GM21381 (cell line): Measurements from ENCODE around the gene ERMAP.
"Not testable (repeated sequence)": the region's sequence is repeated elsewhere in the genome, so short reads cannot be mapped to it uniquely, and the experiment has no call there.

ENCODE experiments used
- ATAC-seq: cut with Tn5 transposase; IDR thresholded peaks from one replicate; pipeline ENCODE4 v1.9.1; 2021; ENCODE audit warnings: mild to moderate bottlenecking, moderate library complexity; ENCODE audit not compliant: unreplicated experiment

ERMAP gene

GRCh38 chr1:42807056-42807668 lies 9.8 kb upstream of the ERMAP start:
- no peak for ATAC-seq

GRCh38 chr1:42814815-42815214 lies 2.1 kb upstream of the ERMAP start:
- not testable (repeated sequence) for ATAC-seq

- no peak for ATAC-seq
Observed at GRCh38 chr1:42815941-42816584, 859 bp upstream of the ERMAP start.

- peak; percentile 2 for ATAC-seq
Observed at GRCh38 chr1:42817440-42817767, 482 bp downstream of the ERMAP start.

GRCh38 chr1:42817976-42818375 lies 1.1 kb downstream of the ERMAP start:
- ATAC-seq = no peak

GRCh38 chr1:42820813-42821212 lies 3.9 kb downstream of the ERMAP start:
- no peak for ATAC-seq

- no peak for ATAC-seq
Observed at GRCh38 chr1:42821690-42822089, 4.8 kb downstream of the ERMAP start.

GRCh38 chr1:42822800-42823392 lies 6.0 kb downstream of the ERMAP start:
- ATAC-seq = no peak

GRCh38 chr1:42824481-42825035 lies 7.6 kb downstream of the ERMAP start:
- no peak for ATAC-seq

GRCh38 chr1:42825036-42825851 lies 8.3 kb downstream of the ERMAP start:
- no peak for ATAC-seq

- no peak for ATAC-seq
Observed at GRCh38 chr1:42830631-42831030, 13.7 kb downstream of the ERMAP start.

GRCh38 chr1:42831273-42831672 lies 14.4 kb downstream of the ERMAP start:
- no peak for ATAC-seq

- ATAC-seq = no peak
Observed at GRCh38 chr1:42832641-42833240, 15.8 kb downstream of the ERMAP start.

- no peak for ATAC-seq
Observed at GRCh38 chr1:42833981-42834380, 17.1 kb downstream of the ERMAP start.

- no peak for ATAC-seq
Observed at GRCh38 chr1:42834803-42835202, 17.9 kb downstream of the ERMAP start.

GRCh38 chr1:42835422-42835821 lies 18.5 kb downstream of the ERMAP start:
- ATAC-seq = no peak

GRCh38 chr1:42837709-42838108 lies 20.8 kb downstream of the ERMAP start:
- ATAC-seq = no peak

- no peak for ATAC-seq
Observed at GRCh38 chr1:42838482-42839190, 21.7 kb downstream of the ERMAP start.

- ATAC-seq = no peak
Observed at GRCh38 chr1:42841010-42841409, 24.1 kb downstream of the ERMAP start.

GRCh38 chr1:42841440-42842147 lies 24.7 kb downstream of the ERMAP start:
- no peak for ATAC-seq
